ENCODE results near the gene SH3BGR. TPM values are rescaled to one million over a fixed set of nuclear protein-coding genes. Genes with fewer than 3 reads are reported as not detected.

SH3BGR gene
- total and polyA plus RNA-seq, 2 of the 4 experiments (the other 2 are of a cell fraction), result 1.6 to 2.0 TPM

GRCh38 chr21:39538453-39539042 is 86.8 kb downstream of the SH3BGR start:
- Histone ChIP-seq H2BK120ac (ENCODE audit: low read depth, low read length) (no peak overlapping the region), H3K9ac (ENCODE audit: low read depth, low read length) (no peak overlapping the region), H2BK5ac (ENCODE audit: low read depth, low read length, poor library complexity, severe bottlenecking) (no peak overlapping the region), H4K5ac (ENCODE audit: low read depth, low read length) (no peak overlapping the region), H3K36me3 (ENCODE audit: control insufficient read depth, insufficient read depth, low read length) (no peaks in the 10 kb centered on the region), H2AK9ac (replicated peaks; ENCODE audit: low read depth, low read length, poor library complexity) (no peak overlapping the region), H3K9me3 (ENCODE audit: control insufficient read depth, insufficient read depth, low read length) (no peaks in the 10 kb centered on the region), H3K14ac (replicated peaks; ENCODE audit: low read depth, low read length) (no peak overlapping the region), H3K56ac (ENCODE audit: extremely low read depth, insufficient read depth, low read length) (no peak overlapping the region), H3K18ac (ENCODE audit: low read depth, low read length) (no peak overlapping the region), H3K4me3 (ENCODE audit: insufficient read depth, low read depth, low read length) (no peak overlapping the region), H2AFZ (replicated peaks; ENCODE audit: low read length, poor library complexity) (no peak overlapping the region), H3K27ac (ENCODE audit: insufficient read depth, low read length) (no peak overlapping the region), H3K4me2 (ENCODE audit: low read depth, low read length) (no peak overlapping the region), H3K27me3 (ENCODE audit: control insufficient read depth, insufficient read depth, low read length) (no peaks in the 10 kb centered on the region), H4K8ac (ENCODE audit: low read depth in 2 of 2, low read length in 2 of 2) (no peak overlapping the region), H4K91ac (ENCODE audit: insufficient read depth, low read depth, low read length) (no peak overlapping the region), H3K23ac (ENCODE audit: low read depth, low read length) (no peak overlapping the region), H3K4me1 (ENCODE audit: control insufficient read depth, insufficient read depth, low read length) (no peaks in the 10 kb centered on the region), H4K20me1 (ENCODE audit: insufficient read depth, low read length) (no peaks in the 10 kb centered on the region), H2BK20ac (ENCODE audit: low read depth, low read length) (no peak overlapping the region), H3K4ac (ENCODE audit: low read depth, low read length) (no peak overlapping the region), H3K79me1 (ENCODE audit: low read depth in 1 of 2, low read length in 2 of 2) (no peaks in the 10 kb centered on the region), H3K9me1 (ENCODE audit: insufficient read depth, low read length) (no peaks in the 10 kb centered on the region), H2BK15ac (ENCODE audit: low read depth, low read length) (no peak overlapping the region), H2AK5ac (ENCODE audit: low read depth, low read length) (no peak overlapping the region)
- BruUV-seq (replicated peaks), result no TSS peak
- dilution Hi-C loops (cut with HindIII; ENCODE audit: low sequenced_read_pairs, unreplicated experiment), result no loop called here
- ChIA-PET POLR2A (ENCODE audit: unreplicated experiment) (no interaction called here), CTCF (no interaction called here)
- in situ Hi-C loops (cut with MboI; ENCODE audit: low sequenced_read_pairs), result no loop called here
- intact Hi-C loops (cut with micrococcal nuclease), result no loop called here
- TF ChIP-seq FOS (IDR thresholded peaks at IDR 0.05; ENCODE audit: low read depth, low read length), result no peak
- no peak for TF ChIP-seq RFX5 (IDR thresholded peaks at IDR 0.05; ENCODE audit: low read depth, low read length)
- TF ChIP-seq MAFK (IDR thresholded peaks at IDR 0.05; ENCODE audit: low read depth, low read length), result no peak
- no peak for TF ChIP-seq CTCF (conservative IDR thresholded peaks at IDR 0.05; ENCODE audit: low read depth, low read length)
- no peak for TF ChIP-seq SMC3 (IDR thresholded peaks at IDR 0.05; ENCODE audit: low read depth, low read length)
- TF ChIP-seq MAZ (IDR thresholded peaks at IDR 0.05; ENCODE audit: borderline replicate concordance, low read depth, low read length), result no peak
- no peak for TF ChIP-seq NFE2L2 (IDR thresholded peaks at IDR 0.05; ENCODE audit: low read depth, low read length)
- TF ChIP-seq POLR2A (IDR thresholded peaks at IDR 0.05; ENCODE audit: low read depth, low read length), result no peak
- TF ChIP-seq MXI1 (IDR thresholded peaks at IDR 0.05; ENCODE audit: borderline replicate concordance, low read depth, low read length), result no peak
- no peak for TF ChIP-seq RCOR1 (IDR thresholded peaks at IDR 0.05; ENCODE audit: insufficient replicate concordance, low read length)
- no peak for TF ChIP-seq CEBPB (IDR thresholded peaks at IDR 0.05; ENCODE audit: low read depth, low read length)
- no peak for TF ChIP-seq USF2 (IDR thresholded peaks at IDR 0.05; ENCODE audit: low read depth, low read length)
- no peak for TF ChIP-seq CHD1 (IDR thresholded peaks at IDR 0.05; ENCODE audit: low read depth, low read length)
- no peak for TF ChIP-seq ELK1 (IDR thresholded peaks at IDR 0.05; ENCODE audit: borderline replicate concordance, low read depth, low read length)
- TF ChIP-seq RAD21 (IDR thresholded peaks at IDR 0.05; ENCODE audit: low read length), result no peak
- no peak for TF ChIP-seq BHLHE40 (IDR thresholded peaks at IDR 0.05; ENCODE audit: low read depth, low read length)
- DNase-seq (no peak), ATAC-seq (ENCODE audit: low read depth) (no peak)
- WGBS, 2 experiments (ENCODE audit: extremely low coverage in 2 of 2, insufficient read length in 1 of 2), result 66% methylated on average over 4 of the region's 8 CpGs; no CpG with 5 or more reads in 1 of the 2 experiments

All from IMR-90 (cell line).